HG03175 (cell line): Measurements from ENCODE around the gene EIF3A.
"Not testable (repeated sequence)": the region's sequence is repeated elsewhere in the genome, so short reads cannot be mapped to it uniquely, and the experiment has no call there.

Experiments
- ATAC-seq: cut with Tn5 transposase; IDR thresholded peaks from one replicate; pipeline ENCODE4 v1.9.1; 2021; ENCODE audit warnings: mild to moderate bottlenecking, moderate library complexity; ENCODE audit not compliant: unreplicated experiment

EIF3A gene

DNA sequence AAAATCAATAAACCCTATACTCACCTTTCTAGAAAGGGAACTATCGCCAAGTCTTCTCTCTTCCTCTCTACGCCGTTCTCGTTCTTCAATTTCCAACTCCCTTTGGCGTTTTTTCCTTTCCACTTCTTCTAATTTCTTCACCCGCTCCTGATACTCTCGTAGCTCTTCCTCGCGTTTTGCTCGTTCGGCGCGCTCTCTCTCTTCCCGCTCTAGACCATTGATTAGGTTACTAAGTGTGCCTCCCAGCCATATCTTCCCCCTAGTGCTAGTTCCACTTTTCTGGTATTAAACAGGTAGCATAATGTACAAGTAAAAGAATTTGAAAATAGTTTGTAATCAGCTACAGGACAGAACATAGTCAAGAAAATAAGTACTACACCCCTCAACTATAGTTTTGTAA is 30.8 kb downstream of the EIF3A start:
- no peak for ATAC-seq

DNA sequence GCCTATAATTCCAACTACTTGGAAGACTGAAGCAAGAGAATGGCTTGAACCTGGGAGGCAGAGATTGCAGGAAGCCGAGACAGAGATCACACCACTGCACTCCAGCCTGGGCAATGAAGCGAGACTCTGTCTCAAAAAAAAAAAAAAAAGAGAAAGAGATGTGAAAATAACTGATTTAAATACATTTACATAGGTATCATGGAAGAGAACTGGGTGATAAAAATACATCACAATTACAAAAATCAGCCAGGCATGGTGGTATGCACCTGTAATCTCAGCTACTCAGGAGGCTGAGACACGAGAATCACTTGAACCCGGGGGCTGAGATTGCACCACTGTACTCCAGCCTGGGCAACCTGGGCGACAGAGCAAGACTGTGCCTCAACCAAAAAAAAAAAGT is 31.3 kb downstream of the EIF3A start:
- ATAC-seq, result no peak

DNA sequence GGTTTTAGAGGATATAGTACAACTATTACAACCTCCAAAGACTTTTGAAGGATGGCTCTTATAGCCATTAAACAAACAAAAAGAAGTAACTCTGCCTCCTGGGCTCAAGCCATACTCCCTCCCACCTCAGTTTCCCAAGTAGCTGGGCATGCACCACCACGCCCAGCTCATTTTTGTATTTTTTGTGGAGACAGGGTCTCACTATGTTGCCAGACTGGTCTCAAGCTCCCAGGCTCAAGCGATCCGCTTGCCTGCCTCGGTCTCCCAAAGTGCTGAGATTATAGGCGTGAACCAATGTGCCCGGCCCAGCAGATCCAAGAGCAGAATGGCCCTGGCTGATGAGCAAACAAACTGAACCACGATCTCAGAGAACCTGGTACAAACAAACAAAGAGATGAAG is 35.1 kb downstream of the EIF3A start:
- ATAC-seq, result no peak

DNA sequence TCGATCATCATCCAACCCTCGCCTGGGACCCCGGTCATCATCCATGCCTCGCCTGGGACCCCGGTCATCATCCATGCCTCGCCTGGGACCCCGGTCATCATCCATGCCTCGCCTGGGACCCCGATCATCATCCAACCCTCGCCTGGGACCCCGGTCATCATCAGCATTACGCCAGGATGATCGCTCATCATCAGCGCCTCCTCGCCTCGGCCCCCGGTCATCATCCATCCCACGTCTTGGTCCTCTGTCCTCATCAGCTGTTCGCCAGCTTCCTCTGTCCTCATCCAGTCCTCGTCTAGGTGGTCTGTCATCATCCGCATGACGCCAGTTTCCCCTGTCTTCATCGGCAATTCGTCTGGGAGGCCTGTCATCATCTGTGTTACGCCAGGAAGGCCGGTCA is 38.4 kb downstream of the EIF3A start:
- ATAC-seq, result no peak

DNA sequence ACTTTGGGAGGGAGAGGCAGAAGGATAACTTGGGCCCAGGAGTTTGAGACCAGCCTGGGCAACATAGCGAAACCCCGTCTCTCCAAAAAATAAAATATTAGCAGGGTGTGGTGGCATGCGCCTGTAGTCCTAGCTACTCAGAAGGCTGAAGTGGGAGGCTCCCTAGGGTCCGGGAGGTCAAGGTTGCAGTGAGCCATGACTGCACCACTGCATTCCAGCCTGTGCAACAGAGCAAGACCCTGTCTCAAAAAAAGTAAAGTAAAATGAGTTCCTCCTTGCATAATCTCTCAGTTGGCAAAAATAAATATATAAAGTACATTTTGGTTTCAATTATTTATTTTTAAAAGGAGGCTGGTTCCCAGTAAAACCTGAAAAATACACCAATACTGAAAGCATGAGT is 39.3 kb downstream of the EIF3A start:
- no peak for ATAC-seq

DNA sequence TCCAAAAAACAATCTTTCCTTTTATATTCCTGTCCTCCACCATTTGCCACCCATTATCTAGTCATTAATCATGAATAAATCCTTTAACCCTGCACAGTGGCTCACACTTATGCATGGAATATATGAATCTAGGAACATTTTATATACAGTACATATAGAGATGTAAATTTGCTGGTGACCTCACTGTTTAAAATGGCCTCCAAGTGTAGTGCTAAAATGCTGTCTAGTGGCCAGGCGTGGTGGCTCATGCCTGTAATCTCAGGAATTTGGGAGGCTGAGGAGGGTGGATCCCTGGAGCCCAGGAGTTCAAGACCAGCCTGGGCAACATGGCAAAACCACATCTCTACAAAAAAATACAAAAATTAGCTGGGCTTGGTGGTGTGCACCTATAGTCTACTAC is 41.5 kb downstream of the EIF3A start:
- no peak for ATAC-seq

DNA sequence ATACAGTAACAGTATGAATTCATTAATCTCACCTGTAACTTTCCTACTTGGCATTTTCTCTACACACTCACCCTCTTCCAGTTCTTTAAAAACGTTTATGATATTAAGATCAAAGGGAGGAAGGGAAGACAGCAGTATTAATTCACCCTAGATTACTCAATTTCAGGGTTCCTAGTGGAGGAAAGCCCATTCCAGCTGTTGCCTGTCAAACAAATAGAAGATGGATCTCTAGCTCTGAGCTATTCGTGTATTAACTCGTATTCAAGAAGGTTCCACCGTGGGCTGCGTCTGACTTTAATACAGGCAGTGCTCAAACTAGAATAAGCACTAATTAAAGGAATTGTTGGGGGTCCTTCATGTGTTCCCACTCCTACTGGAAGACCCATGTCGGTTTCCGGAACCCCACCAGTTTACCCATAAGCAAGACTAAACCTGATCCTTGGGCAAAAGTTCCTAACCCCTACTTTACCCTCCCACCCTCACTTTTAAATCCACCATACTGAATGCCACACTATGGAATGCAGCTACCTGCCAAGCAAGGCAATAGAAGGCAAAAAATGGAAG is 49.0 kb downstream of the EIF3A start:
- no peak for ATAC-seq

DNA sequence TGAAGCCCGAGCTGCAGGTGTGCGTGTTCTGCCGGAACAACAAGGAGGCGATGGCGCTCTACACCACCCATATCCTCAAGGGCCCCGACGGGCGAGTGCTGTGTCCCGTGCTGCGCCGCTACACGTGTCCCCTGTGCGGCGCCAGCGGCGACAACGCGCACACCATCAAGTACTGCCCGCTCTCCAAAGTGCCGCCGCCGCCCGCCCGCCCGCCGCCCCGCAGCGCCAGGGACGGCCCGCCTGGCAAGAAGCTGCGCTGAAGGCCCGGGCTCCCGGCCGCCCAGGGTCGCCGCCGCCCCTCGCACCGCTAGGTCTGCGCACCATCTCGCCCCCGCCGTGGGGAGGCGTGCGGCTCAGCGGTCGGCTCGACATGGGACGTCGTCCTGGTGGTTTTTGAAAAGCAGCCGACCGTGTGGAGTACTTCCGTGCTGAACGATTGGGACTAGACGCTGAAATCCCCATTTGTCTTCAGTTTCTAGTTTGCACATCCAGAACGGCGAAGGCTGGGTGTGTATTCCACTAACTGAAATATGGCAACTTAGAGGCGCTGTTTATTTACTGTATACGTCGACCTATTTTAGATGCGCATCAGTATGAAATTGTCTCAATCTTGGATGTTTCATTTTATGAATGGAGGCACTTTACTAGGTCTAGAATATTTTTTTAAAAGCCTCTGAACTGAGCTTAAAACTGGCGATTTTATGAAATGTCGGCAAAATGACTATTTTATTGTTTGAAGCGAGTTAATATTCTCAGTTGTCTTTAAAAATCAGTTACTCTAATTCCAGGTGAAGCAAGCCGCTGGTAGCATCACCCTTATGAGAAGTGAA is 50.0 kb downstream of the EIF3A start:
- peak; percentile 38 for ATAC-seq

DNA sequence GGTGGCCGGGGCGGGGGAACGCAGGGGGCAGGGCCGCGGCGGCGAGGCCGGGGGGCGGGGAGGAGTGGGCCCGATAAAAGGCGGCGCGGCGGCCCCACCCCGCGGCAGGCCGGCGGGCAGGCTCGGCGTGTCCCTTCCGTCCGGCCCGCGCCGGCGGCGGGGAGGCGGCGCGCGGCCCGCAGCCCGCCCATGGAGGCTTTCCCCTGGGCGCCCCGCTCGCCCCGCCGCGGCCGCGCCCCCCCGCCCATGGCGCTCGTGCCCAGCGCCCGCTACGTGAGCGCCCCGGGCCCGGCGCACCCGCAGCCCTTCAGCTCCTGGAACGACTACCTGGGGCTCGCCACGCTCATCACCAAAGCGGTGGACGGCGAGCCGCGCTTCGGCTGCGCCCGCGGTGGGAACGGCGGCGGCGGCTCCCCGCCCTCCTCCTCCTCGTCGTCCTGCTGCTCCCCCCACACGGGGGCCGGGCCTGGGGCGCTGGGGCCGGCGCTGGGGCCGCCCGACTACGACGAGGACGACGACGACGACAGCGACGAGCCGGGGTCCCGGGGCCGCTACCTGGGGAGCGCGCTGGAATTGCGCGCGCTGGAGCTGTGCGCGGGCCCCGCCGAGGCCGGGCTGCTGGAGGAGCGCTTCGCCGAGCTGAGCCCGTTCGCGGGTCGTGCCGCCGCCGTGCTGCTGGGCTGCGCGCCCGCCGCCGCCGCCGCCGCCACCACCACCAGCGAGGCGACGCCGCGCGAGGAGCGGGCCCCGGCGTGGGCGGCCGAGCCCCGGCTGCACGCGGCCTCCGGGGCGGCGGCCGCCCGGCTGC is 50.8 kb downstream of the EIF3A start, which contains the start of gene NANOS1:
NANOS1 (plus strand) TSS at position 102 of the 808 bp plus-strand sequence; CDS start at position 190, 88 bp downstream.
- ATAC-seq, result peak; percentile 24

DNA sequence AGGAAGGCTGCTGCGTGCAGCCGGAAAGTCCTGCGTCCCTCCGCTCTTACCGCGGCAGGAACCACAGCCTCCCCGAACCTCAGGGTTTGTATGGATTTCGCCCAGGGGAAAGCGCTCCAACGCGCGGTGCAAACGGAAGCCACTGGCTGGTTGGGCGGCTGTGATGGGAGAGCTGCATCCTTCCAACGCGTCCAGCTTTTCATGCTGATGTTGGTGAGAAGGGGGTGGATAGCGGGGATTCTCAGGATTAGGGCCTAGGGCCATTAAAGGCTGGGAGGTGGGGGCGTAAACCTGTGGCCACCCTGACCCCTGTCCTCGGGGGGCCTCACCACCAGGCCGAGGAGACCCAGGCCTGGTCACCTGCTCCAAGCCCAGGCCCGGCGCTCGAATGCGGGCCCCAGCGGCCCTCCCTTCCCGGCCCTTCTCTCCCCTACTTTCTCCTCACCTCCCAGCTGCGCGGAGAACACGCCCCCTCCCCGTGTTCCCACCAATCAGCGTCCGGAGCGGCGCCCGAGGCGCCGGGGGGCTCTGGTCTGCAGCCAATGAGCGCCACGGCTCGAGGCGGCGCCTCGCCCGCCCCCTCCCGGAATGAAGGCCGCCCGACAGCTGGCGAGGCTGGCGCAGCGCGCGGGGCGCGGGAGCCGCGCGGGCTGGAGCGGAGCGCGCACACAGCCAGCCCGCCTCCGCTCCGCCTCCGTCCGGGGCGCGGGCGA is 51.6 kb downstream of the EIF3A start:
- peak; percentile 55 for ATAC-seq

DNA sequence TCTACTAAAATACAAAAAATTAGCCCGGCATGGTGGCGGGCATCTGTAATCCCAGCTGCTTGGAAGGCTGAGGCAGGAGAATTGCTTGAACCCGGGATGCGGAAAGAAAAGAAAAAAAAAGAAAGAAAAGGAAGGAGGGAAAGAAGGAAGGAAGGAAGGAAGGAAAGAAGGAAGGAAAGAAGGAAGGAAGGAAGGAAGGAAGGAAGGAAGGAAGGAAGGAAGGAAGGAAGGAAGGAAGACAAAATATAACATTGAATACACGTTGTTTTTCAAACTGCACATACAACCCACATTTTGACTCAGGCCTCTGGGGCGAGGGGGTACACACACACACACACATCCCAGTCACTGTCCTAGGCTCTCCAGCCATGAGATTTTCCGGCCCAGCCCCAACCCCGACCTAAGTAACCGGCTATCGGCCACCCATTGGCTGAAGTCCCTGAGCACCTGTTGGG is 52.1 kb downstream of the EIF3A start:
- not testable (repeated sequence) for ATAC-seq

DNA sequence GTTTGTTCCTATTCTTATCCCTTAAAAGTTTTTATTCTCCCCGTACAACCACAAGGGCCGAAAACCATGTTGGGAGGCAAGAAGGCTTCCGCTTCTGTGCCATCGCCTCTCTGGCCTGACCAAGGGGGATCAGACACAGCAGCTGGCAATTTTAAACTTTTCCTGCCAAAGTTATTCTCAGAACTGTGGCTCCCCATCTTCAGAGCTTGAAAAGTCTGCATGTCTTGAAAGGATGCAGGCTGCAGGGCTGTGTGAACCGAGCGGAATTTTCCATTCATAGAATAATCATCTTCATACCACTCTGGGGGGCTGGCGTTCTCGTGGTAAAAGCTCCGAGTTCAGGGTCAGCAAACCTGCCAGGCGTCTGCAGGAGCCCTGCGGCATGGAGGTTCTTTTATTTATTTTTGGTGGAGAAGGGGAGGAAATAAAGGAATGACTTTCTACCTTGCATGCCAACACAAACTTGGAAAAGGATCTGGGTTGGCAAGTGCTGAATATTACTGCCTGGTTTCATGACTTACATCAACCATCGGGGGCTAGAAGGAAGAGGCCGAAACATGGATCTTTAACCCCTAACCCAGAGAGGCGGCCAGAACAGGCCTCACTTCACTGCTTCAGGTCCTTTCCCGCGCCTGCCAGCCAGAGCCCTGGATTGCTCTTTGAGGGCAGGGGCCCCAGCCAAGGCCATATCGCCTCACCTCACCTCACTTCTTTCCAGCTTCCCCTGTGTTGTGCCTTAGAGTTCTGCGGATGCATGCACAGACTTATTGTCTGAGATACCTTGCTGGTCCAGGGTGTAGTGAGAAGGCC is 54.1 kb downstream of the EIF3A start:
- ATAC-seq, result no peak

DNA sequence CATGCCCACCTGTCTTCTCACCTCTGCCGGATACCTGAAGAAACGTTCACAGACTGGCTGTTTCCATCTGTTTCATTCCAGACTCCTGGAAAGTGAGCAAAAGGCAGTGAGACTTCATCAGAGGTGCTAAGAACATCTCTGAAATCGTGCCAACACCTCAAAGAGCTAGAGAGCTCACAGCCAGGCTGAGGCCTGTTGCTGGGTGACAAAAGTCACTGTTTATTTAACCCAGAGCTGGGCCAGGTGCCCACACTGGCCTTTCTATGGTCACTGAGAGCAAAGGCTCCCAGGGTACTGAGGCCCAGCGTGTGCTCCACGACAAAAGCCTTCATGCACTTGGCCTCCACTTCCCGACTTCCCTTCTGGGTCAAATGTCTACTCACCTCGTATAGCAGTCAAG is 54.8 kb downstream of the EIF3A start:
- ATAC-seq, result no peak

DNA sequence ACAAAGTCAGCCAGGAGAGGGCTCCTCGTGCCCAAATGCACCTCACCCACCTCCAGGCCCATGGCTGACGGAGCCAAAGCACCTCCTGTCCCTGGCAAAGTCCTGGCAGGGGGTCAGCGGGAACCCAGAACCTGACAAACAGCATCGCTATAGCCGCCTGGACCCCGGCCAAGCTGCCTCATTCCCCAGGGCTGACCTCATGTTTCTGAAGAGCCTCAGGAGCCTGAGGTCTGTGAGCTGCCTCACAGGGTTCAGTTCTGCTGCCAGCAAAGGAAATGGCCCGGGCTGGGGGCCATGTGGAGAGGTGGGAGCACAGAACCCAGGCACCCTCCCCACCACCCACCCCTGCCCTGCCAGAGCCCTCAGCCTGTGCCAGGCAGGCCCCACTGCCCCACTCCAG is 55.3 kb downstream of the EIF3A start:
- ATAC-seq, result no peak

DNA sequence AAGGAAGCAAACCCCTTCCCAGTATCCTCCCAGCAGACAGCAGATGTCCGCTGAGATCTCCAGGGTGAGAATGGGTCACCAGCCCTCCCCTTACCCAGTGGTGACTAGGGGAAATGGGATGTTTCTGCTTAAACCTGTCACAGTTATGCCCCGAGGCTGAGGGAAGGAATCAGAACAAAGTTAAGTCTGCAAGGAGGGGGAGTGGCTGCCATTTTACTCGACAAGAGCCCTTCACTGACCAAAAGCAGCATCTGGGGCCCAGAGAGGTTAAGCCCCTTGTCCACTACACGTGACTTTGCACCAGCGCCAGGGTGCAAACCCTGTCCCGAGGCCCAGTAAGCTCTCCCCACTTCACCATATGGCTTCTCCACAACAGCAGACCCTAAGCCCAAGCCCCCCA is 55.7 kb downstream of the EIF3A start:
- no peak for ATAC-seq

DNA sequence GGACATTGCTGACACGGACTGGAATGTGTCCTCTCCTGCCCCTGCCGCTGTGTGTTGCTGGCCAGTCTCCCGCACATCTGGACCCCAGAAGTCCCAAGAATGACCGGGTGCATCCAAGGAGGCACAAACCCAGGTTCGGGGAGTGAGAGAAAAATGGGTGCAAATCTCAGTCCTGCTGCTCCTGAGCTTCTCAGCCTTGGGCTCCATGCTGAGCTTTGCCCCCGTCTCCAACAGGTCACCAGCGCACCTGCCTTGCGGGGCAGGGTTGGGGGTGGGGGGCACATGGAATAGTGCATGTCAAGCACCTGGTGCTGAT is 57.1 kb downstream of the EIF3A start:
- ATAC-seq, result no peak

DNA sequence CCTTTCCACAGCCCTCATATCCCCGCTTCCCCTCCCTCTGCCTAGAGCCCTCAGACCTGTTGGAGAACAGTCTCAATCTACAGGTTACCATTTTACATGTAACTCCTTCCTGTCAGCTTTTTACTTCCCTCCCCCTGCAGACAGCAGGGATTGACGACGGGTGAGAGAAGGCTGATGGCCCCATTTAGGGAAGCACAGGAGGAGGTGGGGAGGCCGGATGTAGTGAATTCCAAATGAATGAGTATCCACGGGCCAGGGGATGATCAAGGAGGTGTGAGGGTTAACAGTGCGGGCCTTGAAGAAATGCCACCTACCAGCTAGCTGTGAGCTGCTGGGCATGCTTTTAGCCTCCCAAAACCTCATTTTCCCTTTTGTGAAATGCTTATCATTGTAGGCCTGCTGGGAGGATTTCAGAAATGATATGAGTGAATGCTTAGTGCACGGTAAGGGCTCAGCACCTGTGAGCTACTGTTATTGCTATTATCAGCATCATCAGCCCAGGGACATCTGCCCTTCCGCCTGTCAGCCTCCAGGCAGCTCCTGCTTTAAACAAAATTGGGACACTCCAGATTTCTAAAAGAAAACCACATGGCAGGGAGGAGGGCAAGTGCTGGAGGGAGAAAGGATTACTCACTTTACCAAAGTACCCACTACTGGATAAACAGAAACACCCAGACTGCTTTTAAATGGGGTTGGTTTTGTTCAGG is 57.6 kb downstream of the EIF3A start:
- no peak for ATAC-seq

DNA sequence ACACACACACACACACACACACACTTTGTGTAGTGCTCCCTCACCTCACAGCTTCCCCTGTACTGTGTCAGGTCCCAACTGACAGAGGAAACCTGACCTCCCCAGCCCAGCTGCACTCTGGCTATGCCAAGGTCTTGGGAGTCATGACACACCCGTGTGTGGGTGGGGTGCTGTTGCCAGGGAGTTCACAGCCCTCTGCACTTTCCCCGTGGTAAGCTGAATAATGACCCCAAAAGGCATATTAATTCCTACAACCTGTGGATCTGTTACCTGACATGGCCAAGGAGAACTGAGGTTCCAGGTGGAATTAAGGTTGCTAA is 60.0 kb downstream of the EIF3A start:
- no peak for ATAC-seq

DNA sequence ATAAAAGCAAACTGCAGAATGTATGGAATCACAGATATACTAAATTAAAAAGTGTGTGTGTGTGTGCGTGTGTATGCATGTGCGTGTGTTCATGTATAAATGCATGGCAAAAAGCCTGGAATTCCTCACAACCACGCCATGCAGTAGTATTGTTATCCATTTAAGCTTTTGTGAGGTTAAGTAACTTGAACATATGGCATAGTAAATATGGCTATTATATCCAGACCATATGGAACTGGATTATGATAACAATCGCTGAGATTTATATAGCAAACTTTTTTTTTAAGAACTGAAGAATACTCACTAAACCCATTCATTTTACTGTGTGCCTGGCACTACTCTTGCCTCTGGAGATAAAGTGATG is 73.4 kb downstream of the EIF3A start:
- ATAC-seq, result no peak
